ENCODE measurements around the gene NKX1-1. TPM values are rescaled to one million over a fixed set of nuclear protein-coding genes. Genes with fewer than 3 reads are reported as not detected.

NKX1-1 gene
- total RNA-seq, 1 donor from 2014 or later, result not detected

GRCh38 chr4:1407657-1408333 is 1.6 kb upstream of the NKX1-1 start:
- DNase-seq, result no peak
- H3K27me3 ChIP-seq (ENCODE audit: low read depth), result peaks cover 100% of the 10 kb centered on the region
- TF ChIP-seq CTCF (IDR thresholded peaks at IDR 0.05; ENCODE audit: borderline replicate concordance), result no peak
- H3K9me3 ChIP-seq (replicated peaks), result no peaks in the 10 kb centered on the region
- no peak overlapping the region for H3K27ac ChIP-seq (replicated peaks)
- H3K4me3 ChIP-seq, result no peak overlapping the region
- intact Hi-C loops (cut with micrococcal nuclease), result no loop called here
- H3K36me3 ChIP-seq, result no peaks in the 10 kb centered on the region
- H3K4me1 ChIP-seq, result peaks cover 45% of the 10 kb centered on the region

GRCh38 chr4:1406981-1407656 is 877 bp upstream of the NKX1-1 start:
- Histone ChIP-seq H3K4me3 (no peak overlapping the region), H3K27me3 (ENCODE audit: low read depth) (peaks cover 100% of the 10 kb centered on the region), H3K27ac (replicated peaks) (no peak overlapping the region), H3K9me3 (replicated peaks) (no peaks in the 10 kb centered on the region), H3K4me1 (peaks cover 51% of the 10 kb centered on the region), H3K36me3 (no peaks in the 10 kb centered on the region)
- no peak for DNase-seq
- intact Hi-C loops (cut with micrococcal nuclease), result no loop called here
- no peak for TF ChIP-seq CTCF (IDR thresholded peaks at IDR 0.05; ENCODE audit: borderline replicate concordance)

- Histone ChIP-seq H3K36me3 (no peaks in the 10 kb centered on the region), H3K4me1 (peaks cover 54% of the 10 kb centered on the region), H3K27ac (replicated peaks) (no peak overlapping the region), H3K27me3 (ENCODE audit: low read depth) (peaks cover 100% of the 10 kb centered on the region), H3K4me3 (no peak overlapping the region), H3K9me3 (replicated peaks) (no peaks in the 10 kb centered on the region)
- no peak for DNase-seq
- TF ChIP-seq CTCF (IDR thresholded peaks at IDR 0.05; ENCODE audit: borderline replicate concordance), result no peak
- intact Hi-C loops (cut with micrococcal nuclease), result no loop called here
Observed at GRCh38 chr4:1405636-1406393, 427 bp downstream of the NKX1-1 start.

- no peak overlapping the region for H3K4me3 ChIP-seq
Observed at GRCh38 chr4:1405254-1405635, 997 bp downstream of the NKX1-1 start.

More at GRCh38 chr4:1405254-1405635, 997 bp downstream of the NKX1-1 start:
- no peaks in the 10 kb centered on the region for H3K9me3 ChIP-seq (replicated peaks)
- H3K27ac ChIP-seq (replicated peaks), result no peak overlapping the region
- peaks cover 54% of the 10 kb centered on the region for H3K4me1 ChIP-seq
- intact Hi-C loops (cut with micrococcal nuclease), result no loop called here
- DNase-seq, result no peak
- no peaks in the 10 kb centered on the region for H3K36me3 ChIP-seq
- TF ChIP-seq CTCF (IDR thresholded peaks at IDR 0.05; ENCODE audit: borderline replicate concordance), result no peak
- H3K27me3 ChIP-seq (ENCODE audit: low read depth), result peaks cover 100% of the 10 kb centered on the region
